Immature natural killer cell (primary cell): Measurements from ENCODE around the gene TSPAN2. TPM values are rescaled to one million over a fixed set of nuclear protein-coding genes. Genes with fewer than 3 reads are reported as not detected.
A peak's percentile ranks its signal among the peaks of the same experiment; 100 is the strongest.

Experiments used
- DNase-seq, 3 donors: peaks; one replicate each; pipeline ENCODE4 v3.0.0; 2022; ENCODE audit warnings: mixed read lengths in 1 of 3
- H3K27ac Mint-ChIP-seq, 6 donors: one replicate each; pipeline ENCODE4 v1.8.0; 2020; ENCODE audit warnings: mixed read lengths in 6 of 6, mild to moderate bottlenecking in 5 of 6, inconsistent platforms in 4 of 6, moderate library complexity in 3 of 6
- H3K27me3 Mint-ChIP-seq, 3 donors: one replicate each; pipeline ENCODE4 v1.8.0; 2020 to 2021; ENCODE audit warnings: low read depth in 3 of 3, mild to moderate bottlenecking in 3 of 3, mixed read lengths in 3 of 3, moderate library complexity in 3 of 3, inconsistent platforms in 1 of 3
- H3K36me3 Mint-ChIP-seq, 3 donors: one replicate each; pipeline ENCODE4 v1.8.0; 2020; ENCODE audit warnings: mixed read lengths in 3 of 3, inconsistent platforms in 2 of 3, mild to moderate bottlenecking in 2 of 3
- H3K4me1 Mint-ChIP-seq, 2 donors: one replicate each; pipeline ENCODE4 v1.8.0; 2020; ENCODE audit warnings: inconsistent platforms in 2 of 2, mild to moderate bottlenecking in 2 of 2, mixed read lengths in 2 of 2, moderate library complexity in 1 of 2
- H3K4me3 Mint-ChIP-seq, 5 donors: one replicate each; pipeline ENCODE4 v1.8.0; 2020; ENCODE audit warnings: mild to moderate bottlenecking in 5 of 5, mixed read lengths in 5 of 5, inconsistent platforms in 3 of 5, moderate library complexity in 3 of 5
- H3K9me3 Mint-ChIP-seq, 6 donors: one replicate each; pipeline ENCODE4 v1.8.0; 2020; ENCODE audit warnings: mild to moderate bottlenecking in 6 of 6, mixed read lengths in 6 of 6, inconsistent platforms in 4 of 6, moderate library complexity in 3 of 6
- polyA plus RNA-seq, 3 donors: library from polyadenylated mRNA; unstranded; fragments of 300-500 nt; fragmentation: Illumina TruSeq; gene quantifications; one replicate each; pipeline ENCODE4 v1.2.3, GENCODE V29; 2021

TSPAN2 gene
- polyA plus RNA-seq, 3 donors from 2014 or later: 50.1 to 80.1 (median 76.2) TPM

DNA sequence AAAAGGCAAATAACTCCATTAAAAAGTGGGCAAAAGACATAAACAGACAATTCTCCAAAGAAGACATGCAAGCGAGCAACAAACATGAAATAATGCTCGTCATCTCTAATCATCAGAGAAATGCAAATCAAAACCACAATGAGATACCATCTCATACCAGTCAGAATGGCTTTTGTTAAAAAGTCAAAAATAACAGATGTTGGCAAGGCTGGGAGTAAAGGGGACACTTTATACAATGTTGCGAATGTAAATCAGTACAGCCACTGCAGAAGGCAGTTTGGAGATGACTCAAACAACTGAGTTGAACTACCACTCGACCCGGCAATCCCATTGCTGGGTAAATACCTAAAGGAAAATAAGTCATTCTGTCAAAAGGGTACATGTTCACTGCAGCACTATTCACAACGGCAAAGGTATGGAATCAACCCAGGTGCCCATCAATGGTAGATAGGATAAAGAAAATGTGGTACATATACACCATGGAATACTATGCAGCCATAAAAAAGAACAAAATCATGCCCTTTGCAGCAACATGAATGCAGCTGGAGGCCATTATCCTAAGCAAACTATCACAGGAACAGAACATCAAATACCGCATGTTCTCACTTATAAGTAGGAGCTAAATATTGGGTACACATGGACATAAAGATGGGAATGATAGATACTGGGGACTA lies 25.9 kb downstream of the TSPAN2 start:
- no peaks in the 10 kb centered on the region for H3K9me3 Mint-ChIP-seq
- H3K36me3 Mint-ChIP-seq: peaks cover 4 to 31% (median 26%) of the 10 kb centered on the region in 3 donors
- peaks cover 44 to 60% of the 10 kb centered on the region in 2 donors for H3K4me1 Mint-ChIP-seq
- DNase-seq: peak; percentile 47 to 66 (median 55)
- H3K27ac Mint-ChIP-seq: peak overlapping the region; percentile 97 to 99 (median 98)
- H3K27me3 Mint-ChIP-seq: peaks cover 6 to 11% (median 7%) of the 10 kb centered on the region in 3 donors
- H3K4me3 Mint-ChIP-seq: peak overlapping the region; percentile 71 to 82 (median 73)

DNA sequence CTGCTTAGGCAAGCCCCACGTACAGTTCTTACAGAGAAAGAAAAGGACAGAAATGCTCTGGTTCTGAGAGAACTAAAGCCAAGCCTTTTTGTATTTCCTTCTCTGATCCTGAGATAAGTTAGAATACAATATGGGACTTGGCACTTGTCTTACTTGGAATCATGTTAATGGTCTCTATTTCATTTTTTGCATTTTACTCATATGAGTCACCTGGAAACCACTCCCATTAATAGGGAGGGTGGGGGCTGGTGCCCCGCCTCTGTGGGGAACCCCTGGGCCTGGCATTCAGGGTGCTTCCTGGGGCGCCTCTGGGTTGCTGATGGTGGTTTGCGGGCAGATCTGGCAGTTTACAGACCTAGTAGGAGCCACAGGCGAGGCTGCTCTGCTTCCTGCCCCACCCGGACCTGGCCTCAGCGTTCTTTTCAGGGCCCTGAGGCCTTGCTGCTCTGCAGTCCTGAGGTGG lies 26.7 kb downstream of the TSPAN2 start:
- H3K4me3 Mint-ChIP-seq: peak overlapping the region; percentile 71 to 82 (median 73)
- peak; percentile 93 to 94 (median 93) for DNase-seq
- H3K36me3 Mint-ChIP-seq: peaks cover 8 to 34% (median 26%) of the 10 kb centered on the region in 3 donors
- H3K27ac Mint-ChIP-seq: peak overlapping the region; percentile 97 to 99 (median 98)
- peaks cover 6 to 11% (median 7%) of the 10 kb centered on the region in 3 donors for H3K27me3 Mint-ChIP-seq
- H3K9me3 Mint-ChIP-seq: no peaks in the 10 kb centered on the region
- H3K4me1 Mint-ChIP-seq: peaks cover 44 to 60% of the 10 kb centered on the region in 2 donors

DNA sequence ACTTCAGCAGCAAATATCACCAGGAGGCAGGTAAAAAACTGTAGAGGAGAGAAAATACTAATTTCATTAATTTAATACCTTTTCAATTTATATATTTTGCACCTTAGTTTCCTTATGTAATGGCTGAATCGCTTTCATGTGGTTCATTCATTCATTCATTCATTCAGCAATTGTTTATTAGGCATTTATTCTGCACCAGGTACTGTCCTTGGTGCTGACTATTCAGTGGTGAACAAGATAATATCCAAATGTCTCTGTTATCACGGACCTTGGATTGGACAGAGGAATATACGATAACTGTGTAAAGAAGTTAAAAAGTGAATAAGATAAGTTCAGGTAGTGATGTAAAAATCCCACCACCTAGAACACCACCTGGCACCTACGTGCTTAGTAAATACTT lies 28.8 kb downstream of the TSPAN2 start:
- H3K27ac Mint-ChIP-seq: peak overlapping the region; percentile 29 to 99 (median 97)
- no peaks in the 10 kb centered on the region for H3K9me3 Mint-ChIP-seq
- DNase-seq: no peak
- peaks cover 8 to 23% (median 10%) of the 10 kb centered on the region in 3 donors for H3K36me3 Mint-ChIP-seq
- H3K4me3 Mint-ChIP-seq: peak overlapping the region in 2 of 5 donors; percentile 3 to 9
- H3K27me3 Mint-ChIP-seq: peaks cover 6 to 11% (median 7%) of the 10 kb centered on the region in 3 donors
- H3K4me1 Mint-ChIP-seq: peaks cover 44 to 51% of the 10 kb centered on the region in 2 donors

DNA sequence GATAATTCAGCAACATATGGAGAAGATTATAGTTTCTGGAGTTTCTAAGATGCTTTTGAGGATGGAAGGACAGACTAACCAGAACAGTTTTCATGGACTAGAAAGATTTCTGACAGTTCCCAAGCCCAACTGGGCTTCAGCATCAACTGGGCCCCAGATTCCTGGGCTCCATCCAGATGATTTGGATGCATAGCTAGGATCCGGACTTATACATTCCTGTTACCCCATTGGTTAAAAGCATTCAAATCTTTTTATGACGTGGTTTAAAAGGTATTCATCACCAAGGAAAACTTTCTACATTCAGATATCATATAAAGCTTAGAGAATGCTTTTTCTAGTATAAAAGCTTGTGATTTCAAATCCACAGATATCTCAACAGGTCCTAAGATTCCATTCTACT lies 30.0 kb downstream of the TSPAN2 start:
- no peak overlapping the region for H3K4me3 Mint-ChIP-seq
- H3K27me3 Mint-ChIP-seq: peaks cover 6 to 9% (median 7%) of the 10 kb centered on the region in 3 donors
- no peak for DNase-seq
- H3K9me3 Mint-ChIP-seq: no peaks in the 10 kb centered on the region
- H3K4me1 Mint-ChIP-seq: peaks cover 39 to 41% of the 10 kb centered on the region in 2 donors
- H3K27ac Mint-ChIP-seq: peak overlapping the region in 1 of 6 donors; percentile 21
- H3K36me3 Mint-ChIP-seq: peaks cover 8 to 24% (median 12%) of the 10 kb centered on the region in 3 donors

DNA sequence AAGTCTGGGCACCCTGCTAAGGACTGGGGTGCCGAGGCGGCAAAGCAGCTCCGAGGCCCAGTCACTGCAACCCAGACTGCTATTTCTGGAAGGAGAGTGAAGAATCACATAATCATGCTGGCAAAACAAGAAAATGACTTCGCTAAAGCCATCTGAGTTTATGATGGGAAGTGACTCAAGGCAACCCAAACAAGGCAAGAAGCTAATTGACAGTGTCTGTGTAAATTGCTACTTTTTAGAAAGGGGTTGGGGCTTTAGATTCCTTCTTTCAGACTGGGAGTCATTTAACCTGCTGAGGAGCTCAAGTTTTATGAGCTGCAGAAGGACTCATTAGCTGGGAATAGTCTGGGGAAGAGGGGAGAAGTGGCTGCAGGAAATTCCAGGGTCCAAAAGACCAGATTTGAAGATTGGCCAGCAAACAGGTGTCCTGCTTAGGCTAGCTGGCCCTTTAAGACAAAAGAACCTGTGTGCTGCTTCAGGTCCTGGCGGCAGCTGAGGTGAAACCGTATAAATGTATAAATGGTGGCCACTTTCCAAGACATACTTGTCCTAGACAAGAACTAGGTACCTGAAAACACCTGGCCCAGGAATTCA lies 31.5 kb downstream of the TSPAN2 start:
- Mint-ChIP-seq H3K27me3 (peaks cover 2 to 4% (median 3%) of the 10 kb centered on the region in 3 donors), H3K27ac (no peak overlapping the region), H3K4me3 (no peak overlapping the region), H3K4me1 (peaks cover 23 to 25% of the 10 kb centered on the region in 2 donors), H3K36me3 (peaks cover 8 to 17% (median 14%) of the 10 kb centered on the region in 3 donors), H3K9me3 (no peaks in the 10 kb centered on the region)
- DNase-seq: no peak

DNA sequence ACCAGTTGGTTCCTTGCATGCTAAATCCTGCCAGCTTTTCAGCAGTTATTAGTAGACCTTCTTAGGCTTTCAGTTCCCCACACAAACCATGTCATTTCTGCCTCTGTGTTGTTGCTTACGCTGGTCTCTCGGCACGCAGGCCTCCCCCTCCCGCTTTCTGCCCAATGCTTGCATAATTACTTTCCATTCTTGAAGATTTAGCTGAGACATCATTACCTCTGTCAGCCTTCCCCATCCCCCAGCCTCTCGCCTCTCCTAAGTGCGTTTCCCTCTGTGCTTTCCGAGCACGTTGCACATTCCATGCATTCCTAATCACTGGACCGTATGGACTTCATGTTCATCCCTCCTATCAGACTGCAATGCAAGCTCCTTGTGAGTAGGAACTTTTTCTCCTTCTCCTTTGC lies 32.9 kb downstream of the TSPAN2 start:
- Mint-ChIP-seq H3K27ac (no peak overlapping the region), H3K27me3 (no peaks in the 10 kb centered on the region), H3K9me3 (no peaks in the 10 kb centered on the region), H3K36me3 (peaks cover 8 to 17% (median 14%) of the 10 kb centered on the region in 3 donors), H3K4me1 (peaks cover 10 to 12% of the 10 kb centered on the region in 2 donors), H3K4me3 (no peak overlapping the region)
- DNase-seq: no peak

DNA sequence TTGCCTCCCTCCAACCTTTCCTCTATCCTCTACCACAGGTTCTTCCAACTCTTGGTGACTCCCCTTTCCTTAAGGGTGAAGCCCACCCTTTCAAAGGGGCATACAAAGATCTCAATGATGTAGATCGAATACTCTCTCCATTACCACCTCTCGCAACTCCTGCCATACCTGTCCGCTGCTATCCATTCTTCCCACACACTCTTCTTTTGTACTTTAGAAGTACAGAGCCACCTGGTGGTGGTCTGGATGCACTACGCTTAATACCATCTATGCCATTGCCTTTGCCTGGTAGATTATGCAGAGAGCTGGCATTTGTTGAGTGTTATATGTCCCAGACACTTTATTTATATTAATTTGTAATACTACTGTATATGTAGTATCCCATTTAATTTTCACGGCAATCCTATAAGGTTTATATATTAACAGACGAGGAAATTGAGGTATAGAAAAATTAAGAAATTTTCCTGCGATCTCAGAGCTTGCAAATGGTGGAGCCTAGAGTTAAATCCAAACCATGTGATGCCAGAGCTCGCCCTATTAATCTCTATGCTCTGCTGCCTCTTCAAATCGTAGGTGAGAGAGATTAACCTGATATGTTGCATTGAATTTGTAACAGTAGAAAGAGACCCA lies 36.7 kb downstream of the TSPAN2 start:
- DNase-seq: peak; percentile 32 to 41 (median 36)
- peaks cover 0 to 1% (median 0%) of the 10 kb centered on the region in 3 donors for H3K27me3 Mint-ChIP-seq
- H3K27ac Mint-ChIP-seq: no peak overlapping the region
- H3K9me3 Mint-ChIP-seq: no peaks in the 10 kb centered on the region
- H3K4me1 Mint-ChIP-seq: no peaks in the 10 kb centered on the region
- no peak overlapping the region for H3K4me3 Mint-ChIP-seq
- H3K36me3 Mint-ChIP-seq: peaks cover 8 to 22% (median 9%) of the 10 kb centered on the region in 3 donors

DNA sequence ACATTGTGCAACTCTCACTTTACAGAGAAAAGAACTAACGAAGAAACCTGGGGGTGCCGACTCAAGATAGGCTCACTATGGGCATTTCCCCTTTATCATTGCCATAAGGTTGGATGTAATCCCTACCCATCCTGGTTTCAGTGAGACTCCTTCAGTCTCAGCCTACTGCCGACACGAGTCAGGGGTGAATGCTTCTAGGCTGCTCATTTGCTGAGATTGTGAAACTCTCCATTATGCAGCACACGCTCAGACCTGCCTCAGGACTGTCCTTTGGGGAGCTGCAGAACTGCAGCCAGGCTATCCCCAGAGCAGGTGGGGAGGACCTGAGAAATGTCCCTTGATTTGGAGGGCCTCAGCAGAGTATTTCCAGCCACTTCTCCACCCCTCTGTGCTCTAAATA lies 37.5 kb downstream of the TSPAN2 start:
- Mint-ChIP-seq H3K4me1 (no peaks in the 10 kb centered on the region), H3K4me3 (no peak overlapping the region), H3K27ac (no peak overlapping the region), H3K36me3 (peaks cover 13 to 27% (median 14%) of the 10 kb centered on the region in 3 donors), H3K27me3 (peaks cover 0 to 1% (median 0%) of the 10 kb centered on the region in 3 donors), H3K9me3 (no peaks in the 10 kb centered on the region)
- no peak for DNase-seq

DNA sequence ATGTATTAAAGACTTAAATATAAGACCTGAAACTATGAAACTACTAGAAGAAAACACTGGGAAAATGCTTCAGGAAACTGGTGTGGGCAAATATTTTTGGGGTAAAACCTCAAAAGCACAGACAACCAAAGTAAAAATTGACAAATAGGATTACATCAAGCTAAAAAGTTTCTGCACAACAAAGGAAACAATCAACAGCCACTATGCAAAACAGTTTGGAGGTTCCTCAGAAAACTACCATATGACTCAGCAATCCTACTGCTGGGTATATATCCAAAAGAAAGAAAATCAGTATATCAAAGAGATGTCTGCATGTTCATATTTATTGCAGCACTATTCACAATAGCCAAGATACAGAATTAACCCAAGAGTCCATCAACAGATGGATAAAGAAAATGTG lies 42.6 kb downstream of the TSPAN2 start:
- Mint-ChIP-seq H3K36me3 (peaks cover 49 to 70% (median 57%) of the 10 kb centered on the region in 3 donors), H3K27ac (no peak overlapping the region), H3K4me1 (no peaks in the 10 kb centered on the region), H3K27me3 (peaks cover 0 to 3% (median 0%) of the 10 kb centered on the region in 3 donors), H3K4me3 (no peak overlapping the region), H3K9me3 (peaks cover 0 to 6% (median 0%) of the 10 kb centered on the region in 6 donors)
- DNase-seq: no peak

DNA sequence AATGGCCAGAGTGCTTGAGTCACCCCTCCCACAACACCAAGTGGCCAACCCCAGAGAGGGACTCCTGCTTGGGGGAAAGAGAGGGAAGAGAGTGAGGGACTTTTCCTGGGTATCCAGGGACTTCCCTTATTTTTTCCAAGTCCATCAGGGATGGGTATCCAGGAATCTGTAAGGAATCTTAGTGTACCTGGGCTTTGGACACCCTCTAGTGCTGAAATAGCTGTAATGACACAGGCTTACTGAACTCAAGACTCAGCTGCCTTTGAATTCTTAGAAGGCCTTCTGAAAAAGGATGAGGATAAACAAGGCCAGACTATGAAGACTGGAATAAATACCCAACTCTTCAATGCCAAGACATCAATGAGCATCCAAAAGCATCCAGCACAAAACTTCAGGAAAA lies 47.6 kb downstream of the TSPAN2 start:
- H3K36me3 Mint-ChIP-seq: peaks cover 42 to 66% (median 45%) of the 10 kb centered on the region in 3 donors
- peaks cover 0 to 2% (median 0%) of the 10 kb centered on the region in 3 donors for H3K27me3 Mint-ChIP-seq
- H3K9me3 Mint-ChIP-seq: peaks cover 0 to 6% (median 0%) of the 10 kb centered on the region in 6 donors
- DNase-seq: no peak
- H3K27ac Mint-ChIP-seq: no peak overlapping the region
- no peaks in the 10 kb centered on the region for H3K4me1 Mint-ChIP-seq
- no peak overlapping the region for H3K4me3 Mint-ChIP-seq

DNA sequence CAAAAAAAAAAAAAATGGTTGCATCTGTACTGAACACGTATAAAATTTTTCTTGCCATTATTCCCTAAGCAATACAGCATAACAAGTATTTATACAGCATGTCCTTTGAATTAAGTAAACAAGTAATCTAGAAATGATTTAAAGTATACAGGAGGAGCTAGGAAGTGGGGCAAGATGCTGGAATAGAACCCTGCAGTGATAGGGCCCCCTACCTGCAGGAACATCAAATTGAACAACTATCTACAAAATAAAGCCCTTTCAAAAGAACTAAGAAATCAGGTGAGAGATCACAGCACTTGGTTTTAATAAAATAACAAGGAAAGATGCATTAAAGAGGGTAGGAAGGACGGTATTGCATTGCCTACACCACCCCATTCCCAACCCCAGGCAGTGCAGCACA lies 48.8 kb downstream of the TSPAN2 start:
- no peak for DNase-seq
- H3K4me1 Mint-ChIP-seq: no peaks in the 10 kb centered on the region
- peaks cover 0 to 2% (median 0%) of the 10 kb centered on the region in 3 donors for H3K27me3 Mint-ChIP-seq
- peaks cover 32 to 55% (median 34%) of the 10 kb centered on the region in 3 donors for H3K36me3 Mint-ChIP-seq
- H3K27ac Mint-ChIP-seq: peak overlapping the region in 1 of 6 donors; percentile 18
- H3K9me3 Mint-ChIP-seq: peaks cover 0 to 6% (median 0%) of the 10 kb centered on the region in 6 donors
- no peak overlapping the region for H3K4me3 Mint-ChIP-seq

DNA sequence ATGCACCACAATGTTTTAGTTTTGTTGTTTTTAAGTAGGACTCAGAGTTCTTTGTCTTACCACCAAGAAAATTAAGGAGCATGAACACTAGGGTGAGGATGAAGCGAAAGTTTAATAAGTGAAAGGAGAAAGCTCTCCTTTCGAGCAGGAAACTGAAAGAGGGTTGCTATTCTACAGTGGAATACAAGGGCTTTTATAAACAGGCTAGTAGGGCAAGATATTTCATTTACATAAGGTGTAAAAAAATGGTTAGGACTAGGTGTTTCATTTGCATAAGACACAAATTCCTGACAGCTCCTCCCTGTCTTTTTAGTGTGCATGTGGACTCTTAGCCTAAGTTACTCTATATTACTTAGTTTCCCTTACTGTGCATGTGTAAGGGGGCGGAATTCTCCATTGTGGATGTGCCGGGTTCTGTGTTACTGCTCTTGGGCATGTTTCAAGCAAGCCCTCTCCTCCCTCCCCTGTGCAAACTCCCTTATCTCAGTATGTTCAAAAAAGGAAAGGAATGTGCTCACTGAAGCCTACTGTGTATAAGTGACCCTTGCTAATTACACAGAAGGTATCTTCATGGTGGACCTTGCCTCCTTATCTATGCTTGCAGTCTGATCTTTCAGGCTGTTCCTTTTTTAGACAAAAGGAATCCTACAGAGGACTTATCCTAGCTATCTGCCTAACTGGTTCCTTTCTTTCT lies 52.3 kb downstream of the TSPAN2 start:
- Mint-ChIP-seq H3K36me3 (peaks cover 2 to 21% (median 11%) of the 10 kb centered on the region in 3 donors), H3K27ac (no peak overlapping the region), H3K4me3 (no peak overlapping the region), H3K4me1 (no peaks in the 10 kb centered on the region), H3K27me3 (peaks cover 0 to 4% (median 0%) of the 10 kb centered on the region in 3 donors), H3K9me3 (no peaks in the 10 kb centered on the region)
- DNase-seq: no peak

DNA sequence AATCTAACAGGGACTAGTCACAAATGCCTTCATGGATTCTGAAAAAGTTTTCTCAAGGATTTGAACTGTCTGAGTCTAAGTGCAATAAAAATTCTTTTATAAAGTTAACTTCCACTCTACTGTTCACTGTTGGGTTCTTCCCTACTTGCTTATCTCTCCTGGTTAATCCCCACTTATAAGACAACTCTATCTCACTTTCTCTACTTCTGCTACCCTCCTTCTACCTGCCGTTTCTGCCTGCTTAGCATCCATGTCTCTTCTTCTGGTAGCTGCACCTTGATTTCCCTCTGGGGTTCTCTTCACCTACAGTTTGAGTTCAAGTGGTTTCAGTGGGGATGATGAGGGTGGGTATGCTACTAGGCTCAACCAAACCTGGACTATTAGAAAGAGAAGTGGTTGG lies 53.7 kb downstream of the TSPAN2 start:
- Mint-ChIP-seq H3K27ac (no peak overlapping the region), H3K4me1 (no peaks in the 10 kb centered on the region), H3K36me3 (peaks cover 0 to 12% (median 8%) of the 10 kb centered on the region in 3 donors), H3K27me3 (peaks cover 0 to 4% (median 0%) of the 10 kb centered on the region in 3 donors), H3K9me3 (no peaks in the 10 kb centered on the region), H3K4me3 (no peak overlapping the region)
- no peak for DNase-seq
